Activated naive CD4-positive, alpha-beta T cell treated with anti-CD3 and anti-CD28 coated beads for 36 hours (primary cell): Measurements from ENCODE around the gene ARL8B. TPM values are rescaled to one million over a fixed set of nuclear protein-coding genes. Genes with fewer than 3 reads are reported as not detected.
"Not testable (repeated sequence)": the region's sequence is repeated elsewhere in the genome, so short reads cannot be mapped to it uniquely, and the experiment has no call there.

Experiments used
- CTCF ChIA-PET: fragments of 350-600 bp; sonication (Branson Sonifier 250); formaldehyde crosslinking; loops from one replicate; lab custom pipeline; 2021; ENCODE audit warnings: antibody characterized with exemption; lab: Charles Lee
- DNase-seq: peaks from one replicate; pipeline ENCODE4 v3.0.0-alpha.2; 2020
- H3K27ac Mint-ChIP-seq: one replicate; pipeline ENCODE4 v1.8.0; 2021; ENCODE audit warnings: mild to moderate bottlenecking, mixed read lengths
- H3K27me3 Mint-ChIP-seq: one replicate; pipeline ENCODE4 v1.8.0; 2021; ENCODE audit warnings: low read depth, mixed read lengths
- H3K36me3 Mint-ChIP-seq: one replicate; pipeline ENCODE4 v1.8.0; 2021; ENCODE audit warnings: low read depth, mixed read lengths
- H3K4me1 Mint-ChIP-seq: one replicate; pipeline ENCODE4 v1.8.0; 2021; ENCODE audit warnings: low read depth, mixed read lengths
- H3K4me3 Mint-ChIP-seq: one replicate; pipeline ENCODE4 v1.8.0; 2021; ENCODE audit warnings: mild to moderate bottlenecking, moderate library complexity, mixed read lengths
- H3K9me3 Mint-ChIP-seq: one replicate; pipeline ENCODE4 v1.8.0; 2021; ENCODE audit warnings: mixed read lengths
- intact Hi-C: fragments of 100-400 bp; cut with micrococcal nuclease; formaldehyde crosslinking; loops from one replicate; pipeline ENCODE4 v1.15.1; 2023
- total RNA-seq, 2 experiments: library from RNA; stranded (reverse); gene quantifications; one replicate each; pipeline ENCODE4 v1.2.3, GENCODE V29; 2021

Gene ARL8B
- 10 to 100 TPM; 38.4 to 39.3 TPM for total RNA-seq

DNA sequence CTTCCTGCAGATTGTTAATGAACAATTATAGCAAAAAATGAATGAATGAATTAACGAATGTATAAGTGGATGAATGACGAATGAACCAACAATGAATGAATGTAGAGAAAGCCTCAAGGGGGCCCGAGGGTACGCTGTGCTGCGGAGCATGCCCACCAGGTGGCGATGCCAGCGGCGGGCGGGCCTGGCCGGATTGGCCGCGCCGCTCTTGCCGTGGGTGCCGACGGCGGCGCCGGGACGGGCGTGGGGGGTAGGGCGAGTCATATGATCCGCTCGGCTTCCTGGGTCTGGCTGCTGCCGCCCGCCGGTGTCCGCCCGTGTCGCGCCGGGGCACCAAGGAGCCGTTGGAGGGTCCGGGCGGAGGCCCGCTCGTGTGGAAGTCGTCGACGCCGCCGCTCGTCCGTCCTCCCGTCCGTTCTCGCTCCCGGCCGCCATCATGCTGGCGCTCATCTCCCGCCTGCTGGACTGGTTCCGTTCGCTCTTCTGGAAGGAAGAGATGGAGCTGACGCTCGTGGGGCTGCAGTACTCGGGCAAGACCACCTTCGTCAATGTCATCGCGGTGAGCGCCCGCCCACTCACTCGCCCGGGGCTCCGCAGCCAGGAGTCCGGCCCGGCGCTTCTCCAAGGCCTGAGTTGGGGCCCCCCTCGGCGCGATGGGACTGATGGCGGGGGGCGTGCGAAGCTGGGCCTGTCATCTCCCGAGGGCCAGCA is at the start of gene ARL8B:
ARL8B (plus strand) TSS at position 263 of the 711 bp plus-strand sequence; CDS start at position 437, 174 bp downstream.
- H3K4me1 Mint-ChIP-seq = peaks cover 39% of the 10 kb centered on the region
- CTCF ChIA-PET = interaction anchor here (0.6 to 5.8 kb wide), 14 partner anchors 12 to 416 kb away, joined by 3 to 54 read pairs (median 3); no protein-coding TSS in a partner anchor
- H3K36me3 Mint-ChIP-seq = peaks cover 1% of the 10 kb centered on the region
- peak within 1 kb of the TSS; percentile 90 for H3K4me3 Mint-ChIP-seq
- DNase-seq = peak; percentile 94
- peak within 1 kb of the TSS; percentile 90 for H3K27ac Mint-ChIP-seq
- no peaks in the 10 kb centered on the region for H3K27me3 Mint-ChIP-seq
- intact Hi-C loops = loop anchor here (1.0 to 5.0 kb wide), 9 partner anchors 65 to 1945 kb away; partner anchors contain the start of genes CRBN, EDEM1, ITPR1 and SETMAR
- no peaks in the 10 kb centered on the region for H3K9me3 Mint-ChIP-seq

DNA sequence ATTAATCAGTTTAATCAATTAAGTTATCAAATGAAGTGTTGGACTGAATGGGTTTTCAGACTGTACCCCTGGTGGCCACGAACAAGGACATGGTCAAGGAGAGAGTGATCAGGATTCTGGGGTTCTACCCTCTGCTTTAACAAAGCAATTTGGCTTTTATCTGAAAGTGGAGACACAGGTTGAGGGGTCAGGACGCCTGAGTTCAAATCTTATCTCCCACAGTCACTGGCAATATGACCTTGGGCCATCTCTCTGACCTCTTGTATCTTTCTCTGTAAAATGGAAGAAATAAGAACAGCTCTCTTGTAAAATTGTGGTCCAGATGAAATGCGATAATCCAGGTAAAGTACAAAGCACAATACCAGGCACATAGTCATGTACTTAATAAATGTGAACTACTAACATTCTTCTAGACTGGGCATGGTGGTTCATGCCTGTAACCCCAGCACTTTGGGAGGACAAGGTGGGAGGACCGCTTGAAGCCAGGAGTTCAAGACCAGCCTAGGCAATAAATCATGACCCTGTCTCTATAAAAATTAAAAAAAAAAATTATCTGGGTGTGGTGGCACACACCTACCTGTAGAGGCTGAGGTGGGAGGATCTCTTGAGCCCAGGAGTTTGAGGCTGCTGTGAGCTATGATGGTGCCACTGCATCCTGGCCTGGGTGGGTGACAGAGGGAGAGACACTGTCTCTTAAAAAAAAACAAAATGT is 48.6 kb upstream of the ARL8B start:
- intact Hi-C loops = no loop called here
- no peaks in the 10 kb centered on the region for H3K4me1 Mint-ChIP-seq
- DNase-seq = no peak
- H3K4me3 Mint-ChIP-seq = no peak overlapping the region
- peaks cover 2% of the 10 kb centered on the region for H3K27me3 Mint-ChIP-seq
- no peak overlapping the region for H3K27ac Mint-ChIP-seq
- H3K9me3 Mint-ChIP-seq = no peaks in the 10 kb centered on the region
- H3K36me3 Mint-ChIP-seq = no peaks in the 10 kb centered on the region
- CTCF ChIA-PET = interaction anchor here (2.7 kb wide), 1 partner anchor 361 kb away, joined by 6 read pairs; no protein-coding TSS in a partner anchor

DNA sequence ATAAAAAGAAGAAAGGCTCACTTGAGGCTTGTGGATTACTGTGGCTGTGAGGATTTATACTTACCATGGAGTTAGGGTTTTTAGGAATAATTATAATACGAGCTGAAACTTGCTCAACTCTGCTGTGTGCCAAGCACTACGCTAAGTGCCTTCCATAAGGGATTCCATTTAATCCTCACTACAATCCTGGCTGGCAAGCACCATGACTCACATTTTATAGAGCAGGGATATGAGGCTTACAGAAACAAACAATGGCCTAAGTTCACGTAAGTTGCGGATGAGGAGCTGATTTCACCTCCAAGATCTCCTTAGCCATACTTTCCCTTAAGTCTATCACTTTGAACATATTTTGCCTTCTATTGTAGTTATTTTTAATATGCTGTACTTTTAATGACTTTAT is 43.9 kb upstream of the ARL8B start:
- H3K9me3 Mint-ChIP-seq = no peaks in the 10 kb centered on the region
- H3K4me1 Mint-ChIP-seq = no peaks in the 10 kb centered on the region
- no peak overlapping the region for H3K4me3 Mint-ChIP-seq
- intact Hi-C loops = no loop called here
- no peaks in the 10 kb centered on the region for H3K27me3 Mint-ChIP-seq
- no peak for DNase-seq
- H3K27ac Mint-ChIP-seq = no peak overlapping the region
- CTCF ChIA-PET = interaction anchor here (1.9 kb wide), 1 partner anchor 367 kb away, joined by 6 read pairs; no protein-coding TSS in a partner anchor
- H3K36me3 Mint-ChIP-seq = no peaks in the 10 kb centered on the region

DNA sequence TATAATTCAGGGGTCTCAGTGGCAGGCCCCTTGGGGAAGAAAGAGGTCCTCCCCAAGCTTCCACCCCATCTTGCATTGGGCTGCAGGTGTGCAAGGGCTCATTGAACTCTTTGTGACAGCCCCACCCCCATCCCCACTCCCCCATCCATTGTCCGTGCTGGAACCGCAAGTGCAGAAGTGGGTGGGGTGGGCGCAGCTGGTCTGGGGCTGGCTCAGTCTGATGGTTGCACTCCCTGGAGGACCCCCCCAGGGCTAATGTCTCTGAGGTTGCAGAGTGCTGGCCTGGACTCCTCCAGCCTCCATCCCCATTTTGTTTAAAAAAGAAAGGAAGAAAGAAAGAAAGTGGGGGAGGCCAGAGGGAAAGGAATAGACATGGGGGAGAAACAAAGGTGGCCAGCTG is 42.3 kb upstream of the ARL8B start:
- H3K36me3 Mint-ChIP-seq = no peaks in the 10 kb centered on the region
- H3K27me3 Mint-ChIP-seq = no peaks in the 10 kb centered on the region
- no peaks in the 10 kb centered on the region for H3K9me3 Mint-ChIP-seq
- CTCF ChIA-PET = interaction anchor here (0.6 to 1.2 kb wide), 4 partner anchors 39 to 729 kb away, joined by 3 to 4 read pairs (median 3); no protein-coding TSS in a partner anchor
- intact Hi-C loops = no loop called here
- DNase-seq = no peak
- H3K4me3 Mint-ChIP-seq = no peak overlapping the region
- no peak overlapping the region for H3K27ac Mint-ChIP-seq
- H3K4me1 Mint-ChIP-seq = no peaks in the 10 kb centered on the region

DNA sequence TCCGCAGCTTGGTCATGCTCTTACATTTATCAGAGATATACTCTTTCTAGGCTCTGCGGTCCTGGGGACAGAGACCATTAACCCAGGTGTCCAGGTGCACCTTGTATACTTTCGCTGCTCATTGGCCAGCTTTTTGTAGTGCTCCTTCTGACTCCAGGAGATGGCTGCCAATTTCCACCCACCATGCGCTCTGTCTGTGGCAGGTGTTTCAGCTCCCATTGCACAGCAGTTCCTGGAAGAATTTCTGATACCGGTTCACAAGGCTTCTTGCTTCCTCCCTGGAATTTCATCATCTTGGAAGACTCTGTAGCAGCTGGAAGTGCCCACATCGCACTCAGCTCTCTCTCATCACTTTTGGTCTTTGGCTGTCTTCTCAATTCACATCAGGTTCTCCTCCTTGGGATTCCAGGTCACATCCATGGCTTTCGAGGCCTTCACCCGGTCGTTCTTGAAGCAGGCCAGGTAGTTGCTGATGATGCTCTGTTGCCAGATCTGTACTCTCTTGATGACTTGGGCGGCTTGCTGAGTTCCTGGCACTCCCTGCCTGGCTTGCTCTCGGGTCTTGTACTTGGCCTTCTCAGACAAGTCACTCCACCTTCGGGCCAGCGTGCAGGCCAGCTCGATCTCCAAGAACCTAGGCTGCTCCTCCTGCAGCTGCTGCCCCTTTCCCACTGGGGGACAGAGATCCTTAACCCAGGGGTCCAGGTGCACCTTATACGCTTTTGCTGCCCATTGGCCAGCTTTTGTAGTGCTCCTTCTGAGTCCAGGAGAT is 41.1 kb upstream of the ARL8B start:
- intact Hi-C loops = no loop called here
- Mint-ChIP-seq H3K4me1 (no peaks in the 10 kb centered on the region), H3K27ac (no peak overlapping the region), H3K36me3 (no peaks in the 10 kb centered on the region), H3K27me3 (no peaks in the 10 kb centered on the region), H3K4me3 (no peak overlapping the region), H3K9me3 (no peaks in the 10 kb centered on the region)
- no peak for DNase-seq
- CTCF ChIA-PET = interaction anchor here (0.6 kb wide), 1 partner anchor 683 kb away, joined by 4 read pairs; no protein-coding TSS in a partner anchor

DNA sequence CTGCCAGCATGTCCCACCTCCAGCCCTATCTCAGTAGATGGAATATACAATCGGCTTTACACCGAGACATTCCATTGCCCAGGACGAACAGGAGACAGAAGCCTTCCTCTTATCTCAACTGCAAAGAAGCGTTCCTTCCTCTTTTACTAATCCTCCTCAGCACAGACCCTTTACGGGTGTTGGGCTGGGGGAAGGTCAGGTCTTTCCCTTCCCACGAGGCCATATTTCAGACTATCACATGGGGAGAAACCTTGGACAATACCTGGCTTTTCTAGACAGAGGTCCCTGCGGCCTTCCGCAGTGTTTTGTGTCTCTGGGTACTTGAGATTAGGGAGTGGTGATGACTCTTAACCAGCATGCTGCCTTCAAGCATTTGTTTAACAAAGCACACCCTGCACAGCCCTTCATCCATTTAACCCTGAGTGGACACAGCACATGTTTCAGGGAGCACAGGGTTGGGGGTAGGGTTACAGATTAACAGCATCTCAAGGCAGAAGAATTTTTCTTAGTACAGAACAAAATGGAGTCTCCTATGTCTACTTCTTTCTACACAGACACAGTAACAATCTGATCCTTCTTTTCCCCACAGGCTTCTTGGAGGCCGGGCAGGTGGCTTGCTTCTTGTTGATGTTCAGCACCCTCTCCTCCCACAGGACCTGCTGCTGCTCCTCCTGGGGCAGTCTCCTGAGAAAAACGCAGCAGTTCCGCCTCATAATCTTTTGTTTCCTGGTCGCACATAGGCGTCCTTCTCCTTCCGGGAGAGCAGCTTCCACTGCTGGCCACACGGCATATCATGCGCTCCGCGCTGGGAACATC is 39.9 kb upstream of the ARL8B start:
- H3K4me1 Mint-ChIP-seq, CTCF ChIA-PET, H3K36me3 Mint-ChIP-seq, H3K4me3 Mint-ChIP-seq, H3K27me3 Mint-ChIP-seq, H3K27ac Mint-ChIP-seq, intact Hi-C loops, H3K9me3 Mint-ChIP-seq, DNase-seq: not testable (repeated sequence)

DNA sequence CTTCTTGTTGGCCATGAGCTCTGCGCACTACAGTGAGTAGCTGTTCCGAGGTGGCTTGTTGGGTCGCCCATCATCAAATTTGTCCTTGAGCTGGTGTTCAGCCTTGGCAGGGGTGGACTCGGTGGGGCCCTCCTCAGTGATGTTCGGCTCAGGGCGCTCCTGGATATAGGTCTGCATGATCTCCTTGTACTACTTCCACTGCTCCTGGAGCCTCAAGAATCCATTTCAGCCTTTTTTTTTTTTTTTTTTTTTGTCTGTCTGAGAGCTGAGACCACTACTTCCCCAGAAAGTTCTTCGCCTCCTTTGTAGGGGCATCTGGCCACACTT is 39.3 kb upstream of the ARL8B start:
- no peak overlapping the region for H3K27ac Mint-ChIP-seq
- H3K9me3 Mint-ChIP-seq = no peaks in the 10 kb centered on the region
- no peak overlapping the region for H3K4me3 Mint-ChIP-seq
- H3K4me1 Mint-ChIP-seq = no peaks in the 10 kb centered on the region
- intact Hi-C loops = no loop called here
- no peaks in the 10 kb centered on the region for H3K27me3 Mint-ChIP-seq
- no peak for DNase-seq
- no peaks in the 10 kb centered on the region for H3K36me3 Mint-ChIP-seq
- CTCF ChIA-PET = no interaction called here

DNA sequence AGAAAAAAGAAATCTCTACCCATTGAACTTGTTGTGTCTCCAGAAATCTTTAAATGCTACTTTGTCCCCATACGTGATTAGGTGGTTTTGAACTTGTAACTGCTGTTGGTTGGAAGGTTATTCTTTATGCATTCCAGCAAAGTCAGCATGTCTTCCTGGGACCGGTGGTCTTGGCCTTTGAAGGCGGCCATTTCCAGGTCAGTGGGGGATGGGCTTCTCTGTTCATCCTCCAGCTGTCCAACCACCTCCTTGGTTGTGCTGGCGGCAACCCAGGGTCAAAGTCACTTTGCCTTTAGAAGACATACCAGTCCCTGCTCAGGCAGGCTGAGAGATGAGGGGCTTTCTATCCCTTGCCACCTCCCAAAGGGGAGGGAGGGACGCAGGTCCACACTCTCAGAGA is 37.9 kb upstream of the ARL8B start:
- no peak overlapping the region for H3K27ac Mint-ChIP-seq
- intact Hi-C loops = no loop called here
- no peaks in the 10 kb centered on the region for H3K4me1 Mint-ChIP-seq
- H3K4me3 Mint-ChIP-seq = no peak overlapping the region
- no peaks in the 10 kb centered on the region for H3K27me3 Mint-ChIP-seq
- no peaks in the 10 kb centered on the region for H3K36me3 Mint-ChIP-seq
- DNase-seq = no peak
- H3K9me3 Mint-ChIP-seq = no peaks in the 10 kb centered on the region
- CTCF ChIA-PET = no interaction called here

DNA sequence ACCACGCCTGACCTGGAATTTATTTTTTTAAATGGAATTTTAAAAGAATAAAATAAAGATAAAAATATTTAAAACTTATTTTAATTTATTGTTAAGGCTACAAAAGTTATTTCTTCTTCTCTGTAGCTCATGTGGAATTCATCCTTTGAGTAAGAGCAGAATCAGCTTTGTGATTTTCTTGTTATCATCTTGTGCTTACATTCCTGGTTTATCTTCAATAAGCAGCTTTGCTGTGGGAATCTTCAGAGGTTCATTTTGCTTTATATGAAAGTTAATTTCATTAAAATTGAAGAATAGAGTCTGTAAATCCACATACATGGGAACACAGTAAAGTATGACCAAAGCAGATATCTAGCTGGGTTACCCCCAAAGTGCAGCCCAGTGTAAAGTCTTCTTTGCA is 35.4 kb upstream of the ARL8B start:
- Mint-ChIP-seq H3K27me3 (no peaks in the 10 kb centered on the region), H3K4me1 (no peaks in the 10 kb centered on the region), H3K36me3 (no peaks in the 10 kb centered on the region), H3K9me3 (no peaks in the 10 kb centered on the region), H3K27ac (no peak overlapping the region), H3K4me3 (no peak overlapping the region)
- CTCF ChIA-PET = interaction anchor here (1.2 kb wide), 1 partner anchor 15 kb away, joined by 3 read pairs; no protein-coding TSS in a partner anchor
- intact Hi-C loops = no loop called here
- no peak for DNase-seq

DNA sequence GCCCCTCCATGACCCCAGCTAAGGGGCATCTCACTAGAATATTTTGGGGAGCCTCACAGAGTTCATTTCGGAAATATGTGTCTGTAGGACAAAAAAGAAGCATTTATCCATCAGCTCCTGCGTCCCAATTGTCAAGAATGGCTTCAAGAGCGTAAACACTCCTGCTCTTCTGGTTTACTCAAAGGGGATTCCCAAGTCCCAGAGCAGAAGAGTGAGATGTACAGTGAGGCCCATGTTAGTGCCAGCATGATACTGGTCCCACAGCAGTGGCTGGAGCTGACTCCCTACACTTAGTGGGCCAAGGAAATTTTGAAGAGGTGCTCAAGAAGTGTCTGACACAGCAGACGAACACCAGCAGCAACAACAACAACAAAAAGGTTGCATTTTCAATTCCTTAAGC is 34.9 kb upstream of the ARL8B start:
- no peaks in the 10 kb centered on the region for H3K4me1 Mint-ChIP-seq
- H3K27me3 Mint-ChIP-seq = no peaks in the 10 kb centered on the region
- CTCF ChIA-PET = interaction anchor here (1.2 kb wide), 1 partner anchor 15 kb away, joined by 3 read pairs; no protein-coding TSS in a partner anchor

DNA sequence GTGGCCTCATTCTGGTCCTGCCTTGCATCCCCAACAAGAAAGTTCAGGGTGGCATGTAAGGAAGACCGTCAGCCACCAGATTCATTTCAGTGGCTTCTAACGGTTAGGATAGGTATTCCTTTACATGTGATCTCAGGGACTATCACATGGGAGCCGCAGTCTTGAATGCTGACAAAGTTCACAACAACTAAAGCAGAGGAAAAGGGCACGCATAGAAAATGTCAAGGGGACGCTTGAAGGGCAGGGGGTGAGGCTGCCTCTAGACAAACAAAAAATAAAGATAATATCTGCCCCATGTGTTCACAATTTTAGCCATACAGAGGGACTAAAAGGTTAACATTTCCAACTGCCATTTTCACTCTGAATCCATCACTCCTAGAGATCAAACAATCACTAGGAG is 31.9 kb upstream of the ARL8B start:
- H3K4me3 Mint-ChIP-seq = no peak overlapping the region
- no peak for DNase-seq
- H3K9me3 Mint-ChIP-seq = no peaks in the 10 kb centered on the region
- CTCF ChIA-PET = no interaction called here
- H3K4me1 Mint-ChIP-seq = no peaks in the 10 kb centered on the region
- no peaks in the 10 kb centered on the region for H3K36me3 Mint-ChIP-seq
- no peak overlapping the region for H3K27ac Mint-ChIP-seq
- intact Hi-C loops = no loop called here
- H3K27me3 Mint-ChIP-seq = peaks cover 6% of the 10 kb centered on the region

More for the DNA sequence above, 34.9 kb upstream of the ARL8B start:
- H3K9me3 Mint-ChIP-seq = no peaks in the 10 kb centered on the region
- H3K27ac Mint-ChIP-seq = no peak overlapping the region
- no peak for DNase-seq
- H3K36me3 Mint-ChIP-seq = no peaks in the 10 kb centered on the region
- intact Hi-C loops = no loop called here
- H3K4me3 Mint-ChIP-seq = no peak overlapping the region
